Endometrium (tissue), 2 donors: ENCODE results near the gene XRCC5.
"Not testable (repeated sequence)": the region's sequence is repeated elsewhere in the genome, so short reads cannot be mapped to it uniquely, and the experiment has no call there.

Source experiments
- FAIRE-seq: peaks from 2 replicates; lab custom pipeline; 2012; peaks lifted over from hg19 to GRCh38; lab: Jason Lieb, UNC
- donor health status: control.
- donor health status: control.

XRCC5 gene

GRCh38 chr2:216108967-216109921 lies at the start of gene XRCC5:
Gene XRCC5 (plus strand): TSS chr2:216109348. CDS start chr2:216109437, 89 bp downstream.
- peak; percentile 92 for FAIRE-seq

DNA sequence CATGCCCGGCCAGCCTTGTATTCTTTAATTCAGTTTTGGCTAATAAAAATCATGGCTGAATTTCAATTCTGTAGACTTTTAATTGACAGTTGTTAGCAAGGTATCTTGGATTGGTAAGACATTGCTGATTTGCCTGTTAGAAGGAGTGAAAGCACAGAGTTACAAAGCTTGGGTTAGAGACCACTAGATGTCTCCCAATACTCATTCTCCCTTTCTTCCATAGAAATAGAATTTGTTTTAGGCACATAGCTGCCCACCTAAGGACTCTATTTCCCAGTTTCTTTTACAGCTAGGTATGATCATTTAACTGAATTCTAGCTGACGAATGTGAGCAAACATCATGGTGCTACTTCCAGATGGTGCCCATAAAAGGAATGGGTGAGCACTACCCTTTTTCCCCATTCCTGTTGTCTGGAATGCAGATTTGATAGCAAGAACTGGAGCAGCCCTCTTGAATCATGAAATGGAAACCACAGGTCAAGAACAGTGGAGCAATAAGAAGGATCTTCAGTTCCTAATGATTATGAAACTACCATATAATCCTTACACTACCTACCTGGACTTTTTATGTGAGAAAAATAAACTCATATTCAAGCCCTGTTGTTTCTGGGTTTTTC lies 45.0 kb upstream of the XRCC5 start:
- no peak for FAIRE-seq

DNA sequence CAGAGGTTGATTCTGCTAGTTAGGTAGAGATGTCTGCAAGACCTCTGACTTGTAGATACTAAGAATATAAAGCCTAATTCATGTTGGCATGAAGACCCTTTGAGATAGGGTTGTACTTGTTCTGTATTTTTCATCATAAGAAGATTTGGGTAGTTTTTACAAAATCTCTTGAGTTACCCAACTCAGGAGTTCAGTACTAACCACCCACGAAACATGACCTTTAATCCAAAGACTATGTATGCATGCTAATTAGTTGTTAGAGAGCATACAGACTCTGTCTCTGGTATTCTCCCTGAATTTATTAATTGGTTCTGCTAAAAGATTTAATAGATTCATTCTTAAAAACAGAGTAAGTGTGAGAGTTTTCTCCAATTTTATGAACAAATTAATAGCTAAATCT lies 44.5 kb upstream of the XRCC5 start:
- no peak for FAIRE-seq

DNA sequence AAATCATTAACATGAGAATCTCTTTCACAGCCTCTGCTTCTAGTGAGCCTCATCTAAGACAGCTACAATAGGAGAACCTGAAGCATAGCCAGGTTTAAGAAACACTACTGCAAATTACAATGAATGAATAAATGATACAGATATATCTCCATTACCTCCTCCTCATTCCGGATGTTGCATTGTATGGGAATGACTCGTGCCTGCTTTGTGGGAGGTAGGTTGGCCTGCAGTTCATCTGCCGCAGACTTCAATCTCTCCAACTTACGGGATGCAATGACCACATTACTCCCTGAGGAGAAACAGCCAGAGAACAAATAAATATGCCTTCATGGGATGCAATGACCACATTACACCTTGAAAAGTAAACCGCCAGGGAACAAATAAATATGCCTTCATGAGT lies 42.9 kb upstream of the XRCC5 start:
- no peak for FAIRE-seq

DNA sequence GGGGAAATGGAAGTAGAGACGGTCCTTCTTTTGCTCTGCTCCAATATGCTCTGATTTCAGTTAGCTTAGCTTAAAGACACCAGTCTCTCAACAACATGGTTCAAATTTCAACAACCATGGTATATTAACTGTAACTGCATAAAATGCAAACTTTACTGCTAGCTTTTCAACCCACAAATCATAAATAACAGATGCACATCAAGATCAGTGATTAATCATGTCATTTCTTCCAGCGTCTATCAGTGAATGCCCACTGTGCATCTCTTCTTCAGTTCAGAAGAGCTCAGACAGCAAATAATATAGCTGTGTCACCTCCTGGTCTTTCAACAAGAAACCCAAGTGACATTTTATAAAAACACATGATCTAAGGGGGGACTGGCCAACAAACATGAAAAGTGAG lies 40.1 kb upstream of the XRCC5 start:
- FAIRE-seq: no peak

- no peak for FAIRE-seq
These were observed 39.0 kb upstream of the XRCC5 start for GRCh38 chr2:216070195-216070594.

DNA sequence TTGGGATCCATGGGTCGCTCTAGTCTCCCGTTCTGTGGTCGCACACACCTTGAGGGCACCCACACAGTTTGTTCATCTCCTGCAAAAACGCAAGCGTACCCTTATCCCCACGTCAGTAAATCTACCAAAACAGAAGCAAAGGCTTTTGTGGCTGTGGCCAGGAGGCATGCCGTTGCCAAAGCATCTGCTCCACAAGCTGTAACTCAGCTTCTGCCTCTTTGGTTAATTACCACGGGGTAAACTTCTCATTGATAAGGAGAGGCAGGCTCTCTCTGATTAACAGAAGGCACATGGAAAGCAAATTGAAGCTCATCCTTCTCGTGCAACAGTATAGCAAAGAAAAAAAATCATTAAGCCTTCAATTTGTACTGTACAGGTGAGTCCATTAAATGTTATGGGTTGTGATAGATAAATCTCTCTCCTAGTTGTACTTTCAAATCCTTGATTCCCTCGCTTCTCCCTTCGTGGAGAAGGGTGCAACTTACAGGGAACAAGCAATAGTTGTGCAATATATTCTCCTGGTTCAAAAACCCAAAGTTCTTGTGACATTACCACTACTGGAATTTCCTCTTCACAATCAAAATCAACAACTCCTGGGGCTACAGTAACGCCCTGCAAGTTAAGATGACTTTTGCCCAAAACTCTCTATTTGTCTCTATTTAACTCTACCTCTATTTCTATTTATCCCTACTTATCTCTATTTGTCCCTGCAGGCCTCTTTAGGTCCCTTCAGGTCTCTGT lies 37.9 kb upstream of the XRCC5 start:
- no peak for FAIRE-seq

GRCh38 chr2:216072473-216072872 lies 36.7 kb upstream of the XRCC5 start:
- no peak for FAIRE-seq

DNA sequence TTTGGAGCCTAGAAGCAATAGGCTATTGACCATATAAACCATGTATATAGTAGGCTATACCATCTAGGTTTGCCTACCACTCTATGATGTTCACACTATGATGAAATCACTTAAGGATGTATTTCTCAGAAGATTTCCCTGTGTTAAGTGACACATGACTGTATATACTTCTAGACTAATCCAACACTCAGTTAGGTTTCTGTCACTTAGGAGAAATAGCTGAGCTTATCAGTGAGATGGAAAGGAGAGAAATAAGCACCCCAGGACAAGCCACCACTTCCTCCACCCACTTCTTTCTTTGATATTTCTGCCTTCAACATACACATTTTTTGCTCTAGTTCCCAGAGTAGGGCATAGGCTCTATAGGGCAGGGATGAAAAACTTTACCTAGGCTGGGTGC lies 35.4 kb upstream of the XRCC5 start:
- FAIRE-seq: no peak

- no peak for FAIRE-seq
These were observed 34.8 kb upstream of the XRCC5 start for GRCh38 chr2:216074380-216074779.

- no peak for FAIRE-seq
These were observed 34.4 kb upstream of the XRCC5 start for GRCh38 chr2:216074794-216075193.

DNA sequence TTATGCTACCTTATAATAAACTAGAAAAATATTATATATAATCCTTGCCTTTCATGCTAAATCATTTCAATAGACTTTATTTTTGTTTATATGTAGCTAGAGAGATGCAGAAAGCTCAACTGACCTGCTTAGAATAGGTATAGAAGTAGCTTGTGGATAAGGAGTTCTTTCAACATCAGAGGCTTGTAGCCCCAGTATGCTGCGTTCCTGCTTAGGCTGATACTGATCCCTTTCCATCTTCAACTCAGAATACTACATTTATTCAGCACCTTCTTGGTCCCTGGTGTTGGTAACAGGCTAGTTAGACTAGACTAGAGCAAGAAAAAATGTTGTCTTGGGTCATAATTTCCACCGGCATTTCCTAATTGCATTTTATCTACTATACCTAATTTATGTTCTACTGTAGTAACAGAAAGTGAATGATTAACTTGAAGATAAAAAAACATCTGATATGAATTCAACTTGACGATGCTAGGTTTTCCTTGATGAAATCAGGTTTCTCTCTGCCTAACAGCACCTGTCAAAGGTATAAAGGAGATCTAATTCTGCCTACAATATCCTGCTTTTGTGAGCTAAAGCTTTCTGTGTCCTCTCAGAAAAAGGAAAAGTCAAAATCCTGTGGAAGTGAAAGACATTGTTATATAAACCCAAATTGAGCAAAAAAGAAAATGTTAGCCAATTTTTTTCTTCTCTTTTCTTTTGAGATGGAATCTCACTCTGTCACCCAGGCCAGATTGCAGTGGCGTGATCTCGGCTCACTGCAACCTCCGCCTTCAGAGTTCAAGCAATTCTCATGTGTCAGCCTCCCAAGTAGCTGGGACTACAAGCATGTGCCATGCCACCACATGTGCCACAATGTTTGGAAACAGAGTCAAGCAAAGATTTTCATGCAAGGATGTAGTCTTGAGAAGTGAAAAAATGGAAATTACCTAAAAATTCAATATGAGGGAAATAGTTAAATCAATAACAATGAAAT lies 33.4 kb upstream of the XRCC5 start:
- no peak for FAIRE-seq

DNA sequence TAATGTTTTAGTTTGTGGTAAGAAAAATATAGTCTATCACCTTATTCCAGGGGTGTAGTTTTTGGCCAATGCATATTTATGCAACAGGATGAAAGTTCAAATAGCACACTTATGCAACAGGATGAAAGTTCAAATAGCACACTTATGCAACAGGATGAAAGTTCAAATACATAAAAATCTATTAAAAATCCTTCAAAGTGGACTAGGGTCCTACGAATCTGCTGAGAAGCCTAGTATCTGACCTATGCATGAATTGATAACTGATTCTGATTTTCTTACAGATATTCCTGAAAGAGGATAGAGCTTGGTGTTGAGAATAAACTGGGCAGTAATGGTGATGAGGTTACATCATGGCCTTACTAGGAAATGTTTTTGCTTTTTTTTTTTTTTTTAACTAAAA lies 30.4 kb upstream of the XRCC5 start:
- FAIRE-seq: peak; percentile 82

GRCh38 chr2:216080048-216080447 lies 29.1 kb upstream of the XRCC5 start:
- FAIRE-seq: not testable (repeated sequence)

DNA sequence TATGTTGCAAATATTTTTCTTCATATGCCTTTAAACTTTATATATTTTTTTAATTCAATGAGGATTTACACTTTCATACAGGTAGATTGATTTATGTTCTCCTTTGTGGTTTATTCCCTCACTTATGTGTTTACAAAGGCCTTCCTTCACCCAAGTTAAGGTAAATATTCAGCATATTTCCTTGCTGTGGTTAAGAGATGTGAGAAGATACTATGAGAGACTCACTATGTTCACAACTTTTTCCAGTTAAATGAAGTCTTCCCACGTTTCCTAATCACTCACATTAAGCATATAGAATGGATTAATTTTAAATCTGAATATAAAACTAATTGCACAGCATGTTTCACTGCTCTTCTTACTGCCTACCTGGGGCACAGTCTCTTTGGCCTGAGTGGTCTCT lies 28.1 kb upstream of the XRCC5 start:
- FAIRE-seq: no peak

- FAIRE-seq: no peak
These were observed 27.5 kb upstream of the XRCC5 start, which contains the start of the genes PECR and TMEM169 for GRCh38 chr2:216081487-216082116. Gene PECR (minus strand): TSS chr2:216081809. CDS start chr2:216081741, 68 bp downstream. Gene TMEM169 (plus strand): TSS chr2:216081919. CDS start chr2:216095964, 14,045 bp downstream.

- no peak for FAIRE-seq
These were observed 26.9 kb upstream of the XRCC5 start for GRCh38 chr2:216082117-216082711.

GRCh38 chr2:216082805-216083204 lies 26.3 kb upstream of the XRCC5 start:
- FAIRE-seq: no peak

DNA sequence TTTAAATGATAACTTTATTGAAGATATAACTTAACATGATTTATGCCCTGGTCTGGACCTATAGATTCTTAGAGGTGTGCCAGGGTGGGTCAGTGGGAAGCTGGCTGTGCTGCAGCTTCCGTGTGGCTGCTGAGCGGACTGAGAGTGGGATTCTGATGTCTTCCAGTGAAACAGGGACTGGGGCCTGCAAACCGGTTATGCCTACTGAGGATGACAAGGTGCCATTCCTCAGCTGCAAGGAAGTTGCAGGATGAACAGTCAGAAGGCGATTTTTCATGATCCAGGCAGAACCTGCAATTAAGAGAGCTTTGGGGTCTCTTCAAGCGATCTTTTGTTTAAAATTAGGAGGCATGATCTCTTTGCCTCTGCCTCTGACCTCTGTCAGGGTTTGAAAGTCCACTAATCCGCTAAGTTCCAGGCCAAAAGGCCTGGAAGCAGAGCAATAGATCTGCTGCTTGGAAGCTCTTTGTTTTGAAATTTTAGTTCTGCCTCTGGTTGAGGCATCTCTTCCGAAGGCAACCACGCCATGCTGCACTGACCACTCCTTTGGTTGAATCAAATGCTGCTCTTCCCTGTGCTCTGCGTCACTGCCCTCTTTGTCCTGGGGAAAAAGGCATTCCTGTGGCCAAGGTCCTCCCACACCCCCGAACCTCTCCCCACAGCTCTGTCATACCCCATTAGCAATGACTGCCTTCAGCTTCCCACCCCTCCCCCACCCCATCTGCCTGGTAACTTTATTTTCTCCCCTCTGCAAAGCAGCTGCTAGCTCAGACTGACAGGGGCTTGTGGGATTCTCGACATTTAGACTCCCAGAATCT lies 25.5 kb upstream of the XRCC5 start:
- no peak for FAIRE-seq

- FAIRE-seq: no peak
These were observed 24.6 kb upstream of the XRCC5 start for GRCh38 chr2:216084547-216084946.
